Naive B cell (primary cell): ENCODE data around the gene ZNF724. TPM values are rescaled to one million over a fixed set of nuclear protein-coding genes. Genes with fewer than 3 reads are reported as not detected.
A peak's percentile ranks its signal among the peaks of the same experiment; 100 is the strongest.
"Not testable (repeated sequence)": the region's sequence is repeated elsewhere in the genome, so short reads cannot be mapped to it uniquely, and the experiment has no call there.

Source experiments
- ATAC-seq, 2 donors: fragments of 150-1000 bp; cut with Tn5 transposase; 2 replicates each; pipeline ENCODE4 v1.10.0; 2021; ENCODE audit warnings: low read depth in 2 of 2, mild to moderate bottlenecking in 2 of 2, moderate library complexity in 2 of 2
- DNase-seq: peaks from one replicate; pipeline ENCODE4 v3.0.0; 2022
- H3K27ac Mint-ChIP-seq, 6 donors: one replicate each; pipeline ENCODE4 v1.8.0; 2020 to 2022; ENCODE audit warnings: mild to moderate bottlenecking in 6 of 6, mixed read lengths in 6 of 6, moderate library complexity in 5 of 6, inconsistent platforms in 2 of 6
- H3K27me3 Mint-ChIP-seq, 3 donors: one replicate each; pipeline ENCODE4 v1.8.0; 2021 to 2022; ENCODE audit warnings: mixed read lengths in 3 of 3, mild to moderate bottlenecking in 1 of 3
- H3K36me3 Mint-ChIP-seq, 2 donors: one replicate each; pipeline ENCODE4 v1.8.0; 2020 to 2022; ENCODE audit warnings: mixed read lengths in 2 of 2, inconsistent platforms in 1 of 2, mild to moderate bottlenecking in 1 of 2
- H3K4me1 Mint-ChIP-seq, 3 donors: one replicate each; pipeline ENCODE4 v1.8.0; 2020 to 2022; ENCODE audit warnings: mixed read lengths in 3 of 3, inconsistent platforms in 1 of 3, mild to moderate bottlenecking in 1 of 3, moderate library complexity in 1 of 3
- H3K4me3 Mint-ChIP-seq, 8 donors: one replicate each; pipeline ENCODE4 v1.8.0; 2020 to 2022; ENCODE audit warnings: mild to moderate bottlenecking in 8 of 8, mixed read lengths in 8 of 8, moderate library complexity in 8 of 8, inconsistent platforms in 2 of 8
- H3K9me3 Mint-ChIP-seq, 7 donors: one replicate each; pipeline ENCODE4 v1.8.0; 2020 to 2022; ENCODE audit warnings: mixed read lengths in 7 of 7, mild to moderate bottlenecking in 5 of 7, inconsistent platforms in 2 of 7, moderate library complexity in 1 of 7
- polyA plus RNA-seq, 6 donors: library from polyadenylated mRNA; unstranded; fragments of 300-500 nt; fragmentation: Illumina TruSeq; gene quantifications; one replicate each; pipeline ENCODE4 v1.2.3, GENCODE V29; 2021; ENCODE audit warnings: low read depth in 6 of 6

Gene ZNF724
- 1 to 10 TPM in 5 of 6 donors, not detected in 1; 2.8 to 6.1 (median 6.0) TPM for polyA plus RNA-seq

DNA sequence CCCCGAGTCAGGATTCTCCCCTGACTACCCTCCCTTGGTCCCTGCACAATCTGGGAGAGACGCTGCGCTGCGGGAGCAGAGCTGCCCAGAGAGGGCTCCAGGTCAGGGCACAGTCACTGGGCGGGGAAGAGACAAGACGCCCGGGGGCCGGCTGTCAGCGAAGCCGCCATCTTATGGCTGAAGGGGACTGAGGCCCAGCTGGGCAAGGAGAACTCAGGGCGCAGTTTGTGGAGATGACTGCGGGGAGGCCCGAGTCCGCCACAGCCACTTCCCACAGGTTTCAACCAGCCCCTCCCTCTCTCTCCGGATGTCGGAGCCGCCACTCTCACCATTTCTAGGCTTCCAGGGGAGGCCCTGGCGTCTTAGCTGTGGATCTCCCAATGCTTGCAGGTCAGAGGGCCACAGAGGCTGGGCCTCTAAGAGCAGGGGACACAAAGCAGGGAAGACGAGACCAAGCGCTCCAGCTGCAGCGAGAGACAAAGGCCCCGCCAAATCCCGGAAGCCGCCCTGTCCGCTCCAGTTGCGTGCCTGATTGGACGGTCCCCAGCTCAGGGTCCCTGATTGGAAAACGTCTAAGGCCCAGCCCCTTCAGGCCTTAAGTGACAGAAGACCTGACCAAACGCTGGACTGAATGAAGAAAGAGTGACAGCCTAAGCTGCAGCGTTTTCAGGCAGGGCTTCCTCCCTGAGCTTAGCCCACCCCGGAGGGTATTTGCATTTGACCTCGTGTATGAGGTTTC lies at the start of gene ZNF724:
TSS of gene ZNF724 (minus strand) at position 484 of the 739 bp plus-strand sequence. CDS start at position 332, 152 bp downstream.
- ATAC-seq (peak; percentile 99), DNase-seq (peak; percentile 89)
- peaks cover 0 to 1% (median 0%) of the 10 kb centered on the region in 7 donors for H3K9me3 Mint-ChIP-seq
- no peaks in the 10 kb centered on the region for H3K27me3 Mint-ChIP-seq
- peaks cover 9 to 24% (median 9%) of the 10 kb centered on the region in 3 donors for H3K4me1 Mint-ChIP-seq
- H3K36me3 Mint-ChIP-seq: peaks cover 2 to 14% of the 10 kb centered on the region in 2 donors
- H3K27ac Mint-ChIP-seq: peak within 1 kb of the TSS; percentile 64 to 95 (median 88)
- peak within 1 kb of the TSS; percentile 97 to 99 (median 98) for H3K4me3 Mint-ChIP-seq

DNA sequence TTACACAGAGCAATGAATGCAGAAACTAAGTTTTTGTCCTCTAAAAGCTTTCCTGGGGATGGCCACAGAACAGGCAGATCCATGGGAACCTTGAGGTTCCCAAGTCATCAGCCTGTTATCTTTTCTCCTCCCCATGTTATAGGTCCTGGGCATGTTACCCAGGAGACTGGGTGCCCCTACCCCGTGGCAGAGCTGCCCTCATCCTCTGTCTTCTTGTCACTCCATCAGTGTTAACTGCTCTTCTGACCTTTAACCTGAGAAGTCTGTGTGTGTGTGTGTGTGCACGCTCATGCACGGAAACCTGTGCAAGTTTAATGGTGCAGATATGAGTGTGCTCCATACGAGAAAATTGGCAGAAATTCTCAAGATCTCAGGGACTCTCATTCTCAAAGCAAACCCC lies 43.9 kb upstream of the ZNF724 start:
- ATAC-seq (no peak), DNase-seq (no peak)
- H3K36me3 Mint-ChIP-seq: no peaks in the 10 kb centered on the region
- no peak overlapping the region for H3K27ac Mint-ChIP-seq
- H3K9me3 Mint-ChIP-seq: peaks cover 0 to 15% (median 9%) of the 10 kb centered on the region in 7 donors
- H3K4me3 Mint-ChIP-seq: no peak overlapping the region
- H3K4me1 Mint-ChIP-seq: no peaks in the 10 kb centered on the region
- H3K27me3 Mint-ChIP-seq: no peaks in the 10 kb centered on the region

DNA sequence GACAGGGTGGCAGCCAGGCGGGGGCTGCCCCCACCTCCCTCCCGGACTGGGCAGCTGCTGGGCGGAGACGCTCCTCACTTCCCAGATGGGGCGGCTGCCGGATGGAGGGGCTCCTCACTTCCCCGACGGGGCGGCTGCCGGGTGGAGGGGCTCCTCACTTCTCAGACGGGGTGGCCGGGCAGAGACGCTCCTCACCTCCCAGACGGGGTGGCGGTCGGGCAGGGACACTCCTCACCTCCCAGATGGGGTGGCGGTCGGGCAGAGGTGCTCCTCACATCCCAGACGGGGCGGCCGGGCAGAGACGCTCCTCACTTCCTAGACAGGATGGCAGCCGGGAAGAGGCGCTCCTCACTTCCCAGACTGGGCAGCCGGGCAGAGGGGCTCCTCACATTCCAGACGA lies 39.8 kb upstream of the ZNF724 start:
- DNase-seq, H3K4me3 Mint-ChIP-seq, H3K27ac Mint-ChIP-seq, H3K4me1 Mint-ChIP-seq, ATAC-seq, H3K27me3 Mint-ChIP-seq: not testable (repeated sequence)
- H3K36me3 Mint-ChIP-seq: peaks cover 0 to 15% of the 10 kb centered on the region in 2 donors
- H3K9me3 Mint-ChIP-seq: peaks cover 9 to 25% (median 11%) of the 10 kb centered on the region in 7 donors

DNA sequence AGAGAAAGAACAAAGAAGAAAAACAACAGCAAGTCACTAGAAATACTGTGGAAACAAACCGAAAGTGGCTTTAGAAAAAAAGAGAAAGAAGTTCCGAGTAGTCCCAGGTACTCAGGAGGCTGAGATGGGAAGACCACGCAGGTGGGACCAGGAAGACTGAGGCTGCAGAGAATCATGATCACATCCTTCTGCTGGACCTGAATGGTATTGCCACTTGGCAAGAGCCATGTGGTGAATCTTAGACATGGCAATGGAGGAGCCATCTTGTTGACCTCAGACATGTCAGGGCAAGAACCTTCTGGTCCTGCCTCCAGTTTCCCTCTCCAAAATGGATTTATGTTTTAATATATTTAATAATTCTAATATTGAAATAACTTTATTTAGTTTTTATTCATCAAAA lies 37.4 kb upstream of the ZNF724 start:
- peaks cover 7 to 26% (median 11%) of the 10 kb centered on the region in 7 donors for H3K9me3 Mint-ChIP-seq
- H3K4me3 Mint-ChIP-seq: no peak overlapping the region
- H3K36me3 Mint-ChIP-seq: peaks cover 0 to 15% of the 10 kb centered on the region in 2 donors
- no peak overlapping the region for H3K27ac Mint-ChIP-seq
- DNase-seq: no peak
- peaks cover 4 to 9% (median 7%) of the 10 kb centered on the region in 3 donors for H3K4me1 Mint-ChIP-seq
- H3K27me3 Mint-ChIP-seq: peaks cover 0 to 3% (median 0%) of the 10 kb centered on the region in 3 donors
- ATAC-seq: no peak

DNA sequence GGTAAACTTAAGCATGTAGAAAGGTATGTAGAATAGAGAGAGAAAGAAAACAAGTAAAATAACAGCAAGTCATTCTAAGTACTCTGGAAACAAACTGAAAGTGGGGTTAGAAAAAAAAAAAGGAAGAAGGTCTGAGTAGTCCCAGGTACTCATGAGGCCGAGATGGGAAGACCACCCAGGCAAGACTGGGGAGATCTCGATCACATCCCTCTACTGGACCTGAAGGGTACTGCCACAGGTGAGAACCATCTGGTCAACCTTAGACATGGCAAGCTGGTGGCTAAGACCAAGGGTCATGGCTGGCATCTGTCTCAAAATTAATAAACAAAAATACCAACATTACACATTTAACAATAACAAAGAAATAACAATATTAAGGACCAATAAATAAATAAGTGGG lies 36.3 kb upstream of the ZNF724 start:
- Mint-ChIP-seq H3K4me1 (peaks cover 4 to 10% (median 7%) of the 10 kb centered on the region in 3 donors), H3K27me3 (peaks cover 0 to 3% (median 0%) of the 10 kb centered on the region in 3 donors), H3K36me3 (peaks cover 0 to 15% of the 10 kb centered on the region in 2 donors), H3K4me3 (peak overlapping the region in 1 of 8 donors; percentile 27), H3K27ac (peak overlapping the region in 1 of 6 donors; percentile 22), H3K9me3 (peaks cover 5 to 26% (median 10%) of the 10 kb centered on the region in 7 donors)
- DNase-seq: peak; percentile 8
- peak; percentile 67 to 68 for ATAC-seq

DNA sequence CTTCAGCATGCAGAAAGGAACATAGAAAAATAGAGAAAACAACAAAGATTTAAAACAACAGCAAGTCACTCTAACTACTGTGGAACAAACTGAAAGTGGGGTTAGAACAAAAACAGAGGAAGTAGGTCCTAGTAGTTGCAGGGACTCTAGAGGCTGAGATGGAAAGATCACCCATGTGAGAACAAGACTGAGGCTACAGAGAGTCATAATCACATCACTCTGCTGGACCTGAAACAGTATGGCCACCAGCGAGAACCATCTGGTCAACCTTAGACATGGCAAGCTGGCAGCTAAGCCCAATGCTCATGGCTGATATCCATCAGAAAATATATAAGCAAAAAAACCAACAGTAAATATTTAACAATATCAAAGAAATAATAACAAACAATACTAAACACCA lies 35.8 kb upstream of the ZNF724 start:
- peaks cover 0 to 15% of the 10 kb centered on the region in 2 donors for H3K36me3 Mint-ChIP-seq
- ATAC-seq (no peak), DNase-seq (no peak)
- peaks cover 5 to 26% (median 10%) of the 10 kb centered on the region in 7 donors for H3K9me3 Mint-ChIP-seq
- H3K4me3 Mint-ChIP-seq: no peak overlapping the region
- H3K4me1 Mint-ChIP-seq: peaks cover 4 to 10% (median 7%) of the 10 kb centered on the region in 3 donors
- H3K27me3 Mint-ChIP-seq: peaks cover 0 to 3% (median 0%) of the 10 kb centered on the region in 3 donors
- H3K27ac Mint-ChIP-seq: peak overlapping the region in 2 of 6 donors; percentile 69 to 73

DNA sequence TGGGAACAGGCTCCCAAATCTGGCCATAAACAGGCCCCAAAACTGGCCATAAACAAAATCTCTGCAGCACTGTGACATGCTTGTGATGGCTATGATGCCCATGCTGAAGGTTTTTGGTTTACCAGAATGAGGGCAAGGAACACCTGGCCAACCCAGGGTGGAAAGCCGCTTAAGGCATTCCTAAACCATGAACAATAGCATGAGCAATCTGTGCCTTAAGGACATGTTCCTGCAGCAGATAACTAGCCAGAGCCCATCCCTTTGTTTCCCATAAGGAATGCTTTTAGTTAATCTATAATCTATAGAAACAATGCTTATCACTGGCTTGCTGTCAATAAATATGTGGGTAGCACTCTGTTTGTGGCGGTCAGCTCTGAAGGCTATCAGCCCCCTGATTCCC lies 35.1 kb upstream of the ZNF724 start:
- not testable (repeated sequence) for DNase-seq, H3K27me3 Mint-ChIP-seq, ATAC-seq, H3K4me3 Mint-ChIP-seq
- Mint-ChIP-seq H3K27ac (peak overlapping the region in 1 of 6 donors; percentile 69), H3K9me3 (peaks cover 5 to 26% (median 10%) of the 10 kb centered on the region in 7 donors), H3K36me3 (peaks cover 0 to 15% of the 10 kb centered on the region in 2 donors), H3K4me1 (peaks cover 4 to 10% (median 7%) of the 10 kb centered on the region in 3 donors)

DNA sequence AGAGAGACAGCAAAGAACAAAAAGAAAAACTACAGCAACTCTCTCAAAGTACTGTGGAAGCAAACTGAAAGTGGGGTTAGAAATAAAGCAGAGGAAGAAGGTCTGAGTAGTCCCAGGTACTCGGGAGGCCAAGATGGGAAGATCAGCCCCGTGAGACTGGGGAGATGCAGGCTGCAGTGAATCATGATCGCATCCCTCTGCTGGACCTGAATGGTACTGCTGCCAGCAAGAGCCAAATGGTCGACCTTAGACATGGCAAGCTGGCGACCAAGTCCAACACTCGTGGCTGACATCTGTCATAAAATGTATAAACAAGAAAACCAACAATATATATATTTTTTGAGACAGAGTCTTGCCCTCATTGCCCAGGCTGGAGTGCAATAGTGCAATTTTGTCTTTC lies 33.7 kb upstream of the ZNF724 start:
- no peak overlapping the region for H3K27ac Mint-ChIP-seq
- ATAC-seq: peak; percentile 91 to 92
- H3K4me3 Mint-ChIP-seq: peak overlapping the region in 1 of 8 donors; percentile 6
- peaks cover 0 to 15% of the 10 kb centered on the region in 2 donors for H3K36me3 Mint-ChIP-seq
- peaks cover 0 to 3% (median 0%) of the 10 kb centered on the region in 3 donors for H3K27me3 Mint-ChIP-seq
- H3K4me1 Mint-ChIP-seq: peaks cover 4 to 10% (median 7%) of the 10 kb centered on the region in 3 donors
- DNase-seq: peak; percentile 42
- peaks cover 5 to 25% (median 10%) of the 10 kb centered on the region in 7 donors for H3K9me3 Mint-ChIP-seq

DNA sequence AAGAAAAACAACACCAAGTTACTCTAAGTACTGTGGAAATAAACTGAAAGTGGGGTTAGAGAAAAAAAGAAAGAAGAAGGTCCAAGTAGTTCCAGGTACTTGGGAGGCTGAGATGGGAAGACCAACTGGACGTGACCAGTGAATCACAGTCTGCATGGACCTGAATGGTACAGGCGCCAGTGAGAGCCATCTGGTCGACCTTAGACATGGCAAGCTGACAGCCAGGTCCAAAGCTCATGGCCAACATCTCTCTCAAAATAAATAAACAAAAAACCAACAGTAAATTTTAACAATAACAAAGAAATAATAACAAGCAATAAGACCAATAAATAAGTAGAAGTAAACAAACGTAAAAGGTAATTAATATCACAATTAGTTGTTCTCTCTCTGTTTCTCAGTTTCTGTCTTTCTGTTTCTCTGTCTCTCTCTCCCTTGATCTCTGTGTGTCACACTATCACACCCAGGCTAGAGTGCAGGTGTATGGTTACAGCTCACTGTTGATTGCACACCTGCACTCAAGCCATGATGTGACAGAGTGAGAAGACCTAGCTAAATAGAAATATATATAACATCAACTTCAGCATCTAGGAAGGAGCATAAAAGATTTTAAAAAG lies 31.6 kb upstream of the ZNF724 start:
- peaks cover 3 to 11% (median 6%) of the 10 kb centered on the region in 7 donors for H3K9me3 Mint-ChIP-seq
- H3K27me3 Mint-ChIP-seq: peaks cover 0 to 3% (median 0%) of the 10 kb centered on the region in 3 donors
- H3K27ac Mint-ChIP-seq: peak overlapping the region in 1 of 6 donors; percentile 12
- DNase-seq: no peak
- ATAC-seq: no peak
- no peak overlapping the region for H3K4me3 Mint-ChIP-seq
- H3K4me1 Mint-ChIP-seq: peaks cover 4 to 10% (median 7%) of the 10 kb centered on the region in 3 donors
- H3K36me3 Mint-ChIP-seq: peaks cover 0 to 8% of the 10 kb centered on the region in 2 donors

DNA sequence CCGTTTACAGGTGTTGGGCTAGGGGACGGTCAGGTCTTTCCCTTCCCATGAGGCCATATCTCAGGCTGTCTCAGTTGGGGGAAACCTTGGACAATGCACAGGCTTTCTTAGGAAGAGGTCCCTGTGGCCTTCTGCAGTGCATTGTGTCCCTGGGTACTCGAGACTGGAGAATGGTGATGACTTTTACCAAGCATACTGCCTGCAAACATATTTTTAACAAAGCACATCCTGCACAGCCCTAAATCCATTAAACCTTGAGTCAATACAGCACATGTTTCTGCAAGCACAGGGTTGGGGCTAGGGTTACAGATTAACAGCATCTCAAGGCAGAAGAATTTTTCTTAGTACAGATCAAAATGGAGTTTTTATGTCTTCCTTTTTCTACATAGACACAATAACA lies 27.9 kb upstream of the ZNF724 start:
- not testable (repeated sequence) for H3K36me3 Mint-ChIP-seq, ATAC-seq, H3K9me3 Mint-ChIP-seq, H3K27ac Mint-ChIP-seq, H3K4me3 Mint-ChIP-seq, DNase-seq, H3K27me3 Mint-ChIP-seq
- H3K4me1 Mint-ChIP-seq: peaks cover 0 to 19% (median 4%) of the 10 kb centered on the region in 3 donors

DNA sequence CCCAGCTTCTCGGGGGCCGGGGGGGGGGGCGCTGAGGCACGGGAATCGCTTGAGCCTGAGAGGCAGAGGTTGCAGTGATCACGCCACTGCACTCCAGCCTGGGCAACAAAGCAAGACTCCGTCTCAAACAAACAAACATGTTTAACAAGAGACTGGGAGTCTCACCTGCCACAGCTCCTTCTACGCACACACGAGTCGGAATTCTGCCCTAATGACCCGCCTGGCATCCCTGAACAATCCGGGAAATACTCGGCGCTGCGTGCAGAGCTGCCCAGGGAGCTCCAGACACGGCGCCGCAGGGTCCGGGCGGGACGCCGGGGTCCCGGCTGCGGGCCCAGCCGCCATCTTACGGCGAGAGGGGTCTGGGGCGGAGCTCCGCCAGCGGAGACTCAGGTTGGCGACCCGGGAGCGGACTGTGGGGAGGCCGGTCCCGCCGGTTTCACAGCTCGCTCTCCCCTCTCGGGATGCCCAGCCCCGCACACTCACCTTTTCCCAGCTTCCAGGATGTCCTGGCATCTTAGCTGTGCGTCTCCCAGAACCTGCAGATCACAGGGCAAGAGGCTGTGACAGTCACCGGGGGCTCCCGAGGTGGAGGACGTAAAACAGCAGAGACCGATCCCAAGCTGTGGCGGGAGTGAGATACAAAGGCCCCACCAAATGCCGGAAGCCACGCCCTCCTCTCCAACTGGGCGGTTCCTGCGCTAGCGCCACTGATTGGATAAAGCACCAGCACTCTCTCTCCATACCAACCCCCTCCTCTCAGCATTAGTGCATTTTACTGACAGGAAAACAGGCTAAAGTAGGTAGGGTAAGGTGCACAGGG lies 23.6 kb upstream of the ZNF724 start:
- Mint-ChIP-seq H3K4me1 (peaks cover 7 to 41% (median 24%) of the 10 kb centered on the region in 3 donors), H3K36me3 (peaks cover 8 to 9% of the 10 kb centered on the region in 2 donors), H3K9me3 (no peaks in the 10 kb centered on the region), H3K27ac (peak overlapping the region; percentile 92 to 99 (median 97)), H3K4me3 (peak overlapping the region; percentile 96 to 99 (median 99)), H3K27me3 (no peaks in the 10 kb centered on the region)
- ATAC-seq (peak; percentile 98), DNase-seq (peak; percentile 91)

DNA sequence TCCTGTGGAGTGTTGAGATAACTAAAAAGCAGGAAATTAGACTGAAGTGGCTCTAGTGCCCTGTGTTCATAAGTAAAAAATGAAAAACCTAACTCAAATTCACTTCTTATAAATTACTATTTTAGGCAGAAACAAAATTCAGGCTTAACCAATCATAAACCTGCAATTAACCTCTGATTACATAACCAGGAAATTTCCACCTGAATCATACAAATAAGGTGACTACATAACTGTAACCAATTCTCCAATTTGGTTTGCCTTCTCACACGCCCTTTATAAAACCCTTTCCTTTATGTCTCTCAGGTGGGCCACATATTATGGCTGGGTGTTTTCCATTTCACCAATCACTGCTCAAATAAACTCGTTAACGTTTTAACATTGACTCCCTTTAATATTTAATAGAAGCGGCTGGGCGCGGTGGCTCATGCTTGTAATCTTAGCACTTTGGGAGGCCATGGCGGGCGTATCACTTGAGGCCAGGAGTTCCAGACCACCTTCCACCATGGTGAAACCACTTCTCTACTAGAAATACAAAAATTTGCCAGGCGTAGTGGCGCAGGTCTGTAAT lies 22.9 kb upstream of the ZNF724 start:
- Mint-ChIP-seq H3K9me3 (no peaks in the 10 kb centered on the region), H3K4me3 (peak overlapping the region; percentile 96 to 99 (median 99)), H3K27ac (peak overlapping the region; percentile 78 to 98 (median 92)), H3K4me1 (peaks cover 7 to 41% (median 24%) of the 10 kb centered on the region in 3 donors), H3K27me3 (no peaks in the 10 kb centered on the region), H3K36me3 (peaks cover 8 to 9% of the 10 kb centered on the region in 2 donors)
- ATAC-seq (no peak), DNase-seq (no peak)
